Measurements from ENCODE around the gene L2HGDH.

GRCh38 chr14:50345846-50346422 lies 33.9 kb upstream of the L2HGDH start:
- no peak for TF ChIP-seq CTCF (IDR thresholded peaks at IDR 0.05)
- TF ChIP-seq POLR2A (IDR thresholded peaks at IDR 0.05), result no peak
